NCI-H2081 (cell line): ENCODE results near the gene DDX51.
A peak's percentile ranks its signal among the peaks of the same experiment; 100 is the strongest.
"Not testable (repeated sequence)": the region's sequence is repeated elsewhere in the genome, so short reads cannot be mapped to it uniquely, and the experiment has no call there.

Source experiments
- DNase-seq, 2 experiments: peaks; one replicate each; lab custom pipeline; 2025; lab: John Stamatoyannopoulos, UW

The DDX51 gene

GRCh38 chr12:132154341-132154761 is 10.2 kb upstream of the DDX51 start:
- DNase-seq: no peak

- peak; percentile 67 to 73 for DNase-seq
Observed at GRCh38 chr12:132153501-132154340, 9.6 kb upstream of the DDX51 start.

GRCh38 chr12:132152953-132153352 is 8.8 kb upstream of the DDX51 start:
- DNase-seq: no peak

GRCh38 chr12:132152411-132152821 is 8.3 kb upstream of the DDX51 start:
- no peak for DNase-seq

GRCh38 chr12:132151766-132152410 is 7.8 kb upstream of the DDX51 start:
- no peak for DNase-seq

GRCh38 chr12:132151145-132151765 is 7.1 kb upstream of the DDX51 start:
- DNase-seq: no peak

GRCh38 chr12:132150780-132151144 is 6.6 kb upstream of the DDX51 start:
- no peak for DNase-seq

GRCh38 chr12:132149526-132149925 is 5.4 kb upstream of the DDX51 start:
- DNase-seq: not testable (repeated sequence)

- no peak for DNase-seq
Observed at GRCh38 chr12:132148368-132149045, 4.4 kb upstream of the DDX51 start.

- DNase-seq: no peak
Observed at GRCh38 chr12:132147423-132148367, 3.6 kb upstream of the DDX51 start.

GRCh38 chr12:132146772-132147422 is 2.8 kb upstream of the DDX51 start:
- DNase-seq: no peak

- no peak for DNase-seq
Observed at GRCh38 chr12:132146098-132146497, 2.0 kb upstream of the DDX51 start.

- DNase-seq: no peak
Observed at GRCh38 chr12:132145334-132145733, 1.2 kb upstream of the DDX51 start.

GRCh38 chr12:132144810-132145168 is 670 bp upstream of the DDX51 start:
- DNase-seq: no peak

GRCh38 chr12:132143336-132144071 is 615 bp downstream of the DDX51 start:
- peak in 1 of 2 experiments; percentile 19 for DNase-seq

- DNase-seq: no peak
Observed at GRCh38 chr12:132142679-132143335, 1.3 kb downstream of the DDX51 start.

- no peak for DNase-seq
Observed at GRCh38 chr12:132141976-132142678, 2.0 kb downstream of the DDX51 start.

- no peak for DNase-seq
Observed at GRCh38 chr12:132140918-132141841, 2.9 kb downstream of the DDX51 start.
